NOMO-1 treated with DMSO at 0.1 percent for 48 hours (cell line): Measurements from ENCODE around the gene PCCB.
"Not testable (repeated sequence)": the region's sequence is repeated elsewhere in the genome, so short reads cannot be mapped to it uniquely, and the experiment has no call there.

Source experiments
- DNase-seq: peaks from one replicate; lab custom pipeline; 2025; ENCODE audit not compliant: unreplicated experiment; lab: John Stamatoyannopoulos, UW

Gene PCCB

DNA sequence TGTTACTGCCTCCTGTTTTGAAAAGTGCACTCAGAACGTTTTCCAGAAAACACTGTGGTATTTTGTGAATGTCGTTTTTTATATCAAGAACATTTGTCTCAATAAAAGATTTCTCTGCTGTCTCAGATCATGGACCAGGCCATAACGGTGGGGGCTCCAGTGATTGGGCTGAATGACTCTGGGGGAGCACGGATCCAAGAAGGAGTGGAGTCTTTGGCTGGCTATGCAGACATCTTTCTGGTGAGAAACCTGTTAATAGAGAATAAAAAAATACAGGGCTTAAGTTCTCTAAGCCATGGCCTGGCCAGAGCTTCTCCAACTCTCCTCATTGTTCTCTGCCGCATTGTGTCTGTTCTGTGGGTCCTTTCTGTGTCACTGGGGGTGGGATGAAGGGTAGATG lies 11.7 kb downstream of the PCCB start:
- no peak for DNase-seq

DNA sequence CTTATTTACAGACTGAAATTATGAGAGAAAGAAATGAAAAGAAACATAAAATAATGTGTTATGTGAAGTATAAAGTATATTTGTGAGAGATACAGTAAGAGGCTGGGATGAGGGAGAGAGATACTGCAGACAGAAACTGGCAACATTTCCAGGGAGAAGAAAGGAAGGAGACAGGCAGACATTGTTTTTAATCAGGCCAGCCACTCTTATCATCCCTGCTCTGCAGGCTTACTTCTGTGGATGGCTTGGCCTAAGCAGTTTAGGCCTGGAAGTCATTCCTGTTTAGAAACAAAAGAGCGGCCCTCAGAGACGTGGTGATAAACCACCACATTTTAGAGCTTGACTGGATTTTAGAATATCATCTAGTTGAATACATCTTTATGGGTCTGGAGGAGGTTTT lies 12.4 kb downstream of the PCCB start:
- no peak for DNase-seq

GRCh38 chr3:136263251-136263650 lies 13.1 kb downstream of the PCCB start:
- DNase-seq, result no peak

GRCh38 chr3:136266468-136267125 lies 16.5 kb downstream of the PCCB start:
- not testable (repeated sequence) for DNase-seq

DNA sequence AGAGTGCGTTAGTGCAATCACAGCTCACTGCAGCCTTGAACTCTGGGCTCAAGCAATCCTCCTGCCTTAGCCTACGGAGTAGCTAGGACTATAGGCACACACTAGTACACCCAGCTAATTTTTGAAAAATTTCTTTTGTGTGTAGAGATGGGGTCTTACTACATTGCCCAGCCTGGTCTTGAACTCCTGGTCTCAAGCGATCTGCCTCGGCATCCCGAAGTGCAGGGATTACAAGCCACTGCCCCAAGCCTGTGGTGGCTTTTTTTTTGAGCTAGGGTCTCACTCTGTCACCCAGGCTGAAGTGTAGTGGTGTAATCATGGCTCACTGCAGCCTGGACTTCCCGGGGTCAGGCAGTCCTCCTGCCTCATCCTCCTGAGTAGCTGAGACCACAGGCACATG lies 17.1 kb downstream of the PCCB start:
- DNase-seq, result no peak

DNA sequence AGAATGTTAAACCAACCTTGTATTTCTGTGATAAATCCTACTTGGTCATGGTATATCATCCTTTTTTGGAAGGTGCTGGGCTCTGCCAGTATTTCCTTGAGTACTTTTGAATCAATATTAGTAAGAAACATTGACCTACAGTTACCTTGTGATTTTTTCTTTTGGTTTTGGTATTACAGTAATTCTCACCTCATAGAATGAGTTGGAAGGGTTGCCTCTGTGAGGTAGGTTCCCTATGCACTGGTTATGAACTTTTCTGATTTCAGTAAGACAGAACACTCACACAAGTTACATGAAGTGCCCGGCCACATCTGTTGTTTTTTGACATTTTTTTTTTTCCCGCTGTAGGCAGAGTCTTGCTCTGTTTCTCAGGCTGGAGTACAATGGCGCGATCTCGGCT lies 20.0 kb downstream of the PCCB start:
- DNase-seq, result no peak

DNA sequence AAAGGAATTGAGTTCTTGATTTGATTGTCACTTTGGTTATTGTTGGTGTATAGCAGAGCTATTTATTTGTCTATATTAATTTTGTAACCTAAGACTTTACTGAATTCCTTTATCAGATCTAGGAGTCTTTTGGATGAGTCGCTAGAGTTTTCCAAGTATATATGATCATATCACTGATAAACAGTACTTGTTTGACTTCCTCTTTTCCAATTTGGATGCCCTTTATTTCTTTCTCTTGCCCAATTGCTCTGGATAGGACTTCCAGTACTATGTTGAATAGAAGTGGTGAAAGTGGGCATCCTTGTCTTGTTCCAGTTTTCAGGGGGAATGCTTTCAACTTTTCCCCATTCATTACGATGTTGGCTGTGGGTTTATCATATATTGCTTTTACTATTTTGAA lies 21.5 kb downstream of the PCCB start:
- not testable (repeated sequence) for DNase-seq

DNA sequence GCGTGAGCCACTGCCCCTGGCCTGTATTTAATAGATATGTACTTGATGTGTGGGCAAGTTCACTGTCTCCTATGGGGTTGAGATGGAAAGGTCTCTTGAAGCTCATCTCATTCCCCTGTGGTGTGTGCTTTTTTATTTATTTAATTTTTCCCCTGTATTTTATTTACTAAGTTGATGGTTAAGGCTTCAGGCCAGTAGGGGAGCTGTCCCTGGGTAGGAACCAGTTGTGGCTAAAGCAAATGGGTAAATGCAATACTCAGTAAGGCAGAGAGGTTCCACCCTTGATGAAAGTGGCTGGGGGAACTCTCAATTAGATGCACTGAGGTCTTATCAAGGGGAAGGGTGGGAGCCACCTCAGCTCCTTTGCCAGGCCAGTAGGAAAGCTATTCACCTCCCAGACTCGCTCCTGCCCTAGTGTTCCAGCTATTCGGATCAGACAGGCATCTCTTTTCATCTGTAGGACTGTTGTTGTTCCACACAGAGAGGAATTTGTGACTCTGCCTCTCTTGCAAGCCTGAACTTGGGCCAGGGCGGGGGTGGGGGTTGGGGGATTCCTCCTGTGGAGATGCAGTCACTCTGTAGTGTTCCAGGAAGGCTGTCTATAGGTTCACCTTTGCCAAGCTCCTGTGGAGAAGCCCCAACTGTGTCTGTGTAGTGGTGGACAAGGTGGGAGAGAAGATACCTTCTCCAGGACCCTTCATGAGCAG lies 26.1 kb downstream of the PCCB start:
- DNase-seq, result no peak

GRCh38 chr3:136277115-136277514 lies 27.0 kb downstream of the PCCB start:
- DNase-seq, result no peak

DNA sequence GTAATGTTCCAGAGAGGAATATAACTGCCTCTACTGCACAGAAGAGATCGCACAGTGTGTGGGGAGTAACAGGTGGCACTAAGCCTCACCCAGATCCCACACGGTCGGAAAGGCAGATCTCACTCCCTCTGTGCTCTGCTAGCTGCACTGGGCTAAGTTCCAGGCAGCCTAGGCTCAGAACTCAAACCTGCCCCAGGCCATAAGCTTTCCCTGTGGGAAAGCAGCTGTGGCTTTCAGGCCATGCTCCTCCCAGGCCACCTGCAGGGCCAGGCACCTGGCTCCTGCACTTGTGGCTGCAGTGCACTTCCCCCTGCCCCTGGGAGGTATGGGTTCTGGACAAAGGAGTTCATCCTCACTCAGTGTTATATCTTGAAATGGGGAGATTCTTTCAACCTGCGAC lies 27.5 kb downstream of the PCCB start:
- DNase-seq, result no peak

- DNase-seq, result no peak
These were observed 29.0 kb downstream of the PCCB start for GRCh38 chr3:136279092-136279491.

DNA sequence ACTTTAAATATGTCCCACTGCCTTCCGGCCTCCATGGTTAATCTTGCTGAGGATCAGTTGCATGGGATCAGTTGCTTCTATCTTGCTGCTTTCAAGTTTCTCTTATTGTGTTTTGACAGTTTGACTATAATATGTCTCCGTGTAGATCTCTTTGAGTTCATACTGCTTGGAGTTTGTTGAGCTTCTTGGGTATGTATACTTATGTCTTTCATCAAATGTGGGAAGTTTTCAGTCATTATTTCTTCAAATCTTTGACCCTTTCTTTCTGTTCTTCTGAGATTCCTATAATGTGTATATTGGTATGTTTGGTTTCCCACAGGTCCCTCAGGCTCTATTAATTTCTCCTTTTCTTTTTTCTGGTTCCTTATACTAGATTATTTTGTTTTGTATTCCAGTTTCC lies 30.8 kb downstream of the PCCB start:
- DNase-seq, result no peak

DNA sequence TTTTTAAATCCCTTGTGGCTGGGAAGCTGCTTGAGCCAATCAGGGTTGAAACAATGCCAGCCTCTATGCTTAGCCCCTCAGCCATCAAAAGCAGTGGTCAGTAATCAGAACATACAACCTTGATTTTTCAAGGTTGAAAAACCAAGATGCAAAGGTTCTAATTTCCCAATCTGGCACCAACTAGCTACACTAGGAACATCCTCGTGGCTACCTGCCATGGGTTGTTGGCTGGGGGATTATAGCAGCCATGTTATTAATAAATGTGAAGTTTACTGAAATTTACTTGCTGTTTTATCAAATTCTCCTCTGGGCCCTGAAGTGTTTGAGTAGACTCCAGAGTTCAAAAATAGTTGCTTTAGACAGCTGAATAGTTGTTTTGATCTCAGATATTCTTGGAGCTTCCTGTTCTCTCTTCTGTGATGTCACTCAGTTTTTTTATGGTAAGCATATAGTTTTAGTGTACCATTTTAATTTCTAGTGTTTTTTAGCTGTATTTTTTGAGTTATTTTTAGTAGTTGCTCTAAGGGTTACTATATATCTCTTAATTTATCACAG lies 31.9 kb downstream of the PCCB start:
- no peak for DNase-seq

- no peak for DNase-seq
These were observed 33.5 kb downstream of the PCCB start for GRCh38 chr3:136283627-136284026.

DNA sequence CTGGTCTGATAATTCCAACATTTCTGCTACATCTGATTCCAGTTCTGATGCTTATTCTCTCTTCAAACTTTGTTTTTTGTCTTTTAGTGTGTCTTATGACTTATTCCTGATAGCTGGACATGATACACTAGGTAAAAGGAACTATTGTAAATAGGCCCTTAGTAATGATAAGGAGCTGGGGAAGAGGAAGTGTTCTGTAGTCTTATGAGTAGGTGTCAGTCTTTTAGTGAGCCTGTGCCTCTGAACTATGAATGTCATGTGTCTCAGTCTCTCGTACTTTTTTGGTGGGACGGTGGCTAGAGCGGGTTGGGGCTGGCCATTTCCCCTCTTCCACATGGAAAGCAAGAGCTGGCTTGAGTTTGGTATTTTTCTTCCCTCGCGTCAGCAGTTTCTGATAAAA lies 41.2 kb downstream of the PCCB start:
- no peak for DNase-seq

GRCh38 chr3:136292500-136292899 lies 42.4 kb downstream of the PCCB start:
- DNase-seq, result no peak

DNA sequence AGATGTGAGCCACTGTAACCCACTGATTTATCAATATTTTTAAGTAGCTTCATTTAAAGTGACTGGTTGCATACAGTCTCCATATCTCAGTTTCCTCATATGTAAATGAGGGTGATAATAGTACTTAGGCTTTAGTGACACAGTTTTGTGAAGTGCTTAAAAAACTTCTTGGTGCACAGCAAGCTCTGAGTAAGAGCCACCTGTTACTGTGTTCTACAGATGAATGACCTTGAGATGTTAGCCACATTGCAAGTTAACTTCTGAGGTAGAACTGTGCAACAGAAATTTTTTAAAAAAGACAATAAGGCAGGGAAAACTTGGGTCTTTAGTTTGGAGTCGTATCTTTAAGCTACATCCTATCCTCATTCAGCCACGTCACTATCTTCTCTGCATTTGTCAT lies 43.1 kb downstream of the PCCB start:
- no peak for DNase-seq

- DNase-seq, result no peak
These were observed 44.0 kb downstream of the PCCB start for GRCh38 chr3:136294176-136294575.

GRCh38 chr3:136296960-136297359 lies 46.8 kb downstream of the PCCB start:
- no peak for DNase-seq

GRCh38 chr3:136297826-136298225 lies 47.7 kb downstream of the PCCB start:
- no peak for DNase-seq

DNA sequence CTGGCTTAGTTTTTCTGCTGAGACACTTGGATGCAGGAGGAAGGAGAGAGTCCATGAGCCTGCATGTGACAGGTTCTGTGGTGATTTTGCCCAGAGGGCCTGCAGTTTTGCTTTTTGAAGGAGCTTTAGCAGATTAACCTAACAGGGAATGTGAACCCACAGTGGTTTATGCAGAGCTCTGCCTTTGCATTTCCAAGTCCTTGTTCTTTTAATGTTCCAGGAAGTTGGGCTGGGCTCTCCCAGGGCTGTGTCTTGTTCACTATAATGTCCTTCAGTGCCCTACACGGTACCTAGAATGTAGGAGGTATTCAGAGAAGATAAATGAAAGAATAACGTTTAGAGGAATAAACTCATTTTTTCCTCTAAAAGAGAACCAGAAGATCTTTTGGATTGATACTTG lies 50.3 kb downstream of the PCCB start:
- no peak for DNase-seq

DNA sequence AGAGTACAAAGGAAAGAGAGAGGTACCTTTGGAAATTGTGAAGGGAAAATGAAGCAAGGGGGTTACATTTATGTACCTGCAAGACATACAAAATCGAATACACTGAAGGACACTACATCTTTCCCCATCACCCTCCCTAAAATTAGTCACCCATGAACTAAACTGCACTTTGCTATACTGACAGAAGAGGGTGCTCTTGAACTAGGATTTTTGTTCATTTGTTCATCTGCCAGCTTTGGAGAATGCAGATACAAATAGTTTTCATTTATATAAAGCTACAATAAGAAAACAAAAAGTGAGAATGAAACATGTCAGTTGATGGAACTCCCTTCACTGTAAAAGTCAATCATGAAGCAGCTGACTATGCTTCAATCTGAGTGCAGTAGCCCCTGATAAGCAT lies 55.7 kb downstream of the PCCB start:
- DNase-seq, result no peak

- no peak for DNase-seq
These were observed 61.1 kb downstream of the PCCB start for GRCh38 chr3:136311261-136311660.
